HG02623 (cell line): ENCODE results near the gene HPGD.

ENCODE experiments used
- ATAC-seq: cut with Tn5 transposase; IDR thresholded peaks from one replicate; pipeline ENCODE4 v1.9.1; 2021; ENCODE audit warnings: moderate library complexity; ENCODE audit not compliant: unreplicated experiment

HPGD gene

DNA sequence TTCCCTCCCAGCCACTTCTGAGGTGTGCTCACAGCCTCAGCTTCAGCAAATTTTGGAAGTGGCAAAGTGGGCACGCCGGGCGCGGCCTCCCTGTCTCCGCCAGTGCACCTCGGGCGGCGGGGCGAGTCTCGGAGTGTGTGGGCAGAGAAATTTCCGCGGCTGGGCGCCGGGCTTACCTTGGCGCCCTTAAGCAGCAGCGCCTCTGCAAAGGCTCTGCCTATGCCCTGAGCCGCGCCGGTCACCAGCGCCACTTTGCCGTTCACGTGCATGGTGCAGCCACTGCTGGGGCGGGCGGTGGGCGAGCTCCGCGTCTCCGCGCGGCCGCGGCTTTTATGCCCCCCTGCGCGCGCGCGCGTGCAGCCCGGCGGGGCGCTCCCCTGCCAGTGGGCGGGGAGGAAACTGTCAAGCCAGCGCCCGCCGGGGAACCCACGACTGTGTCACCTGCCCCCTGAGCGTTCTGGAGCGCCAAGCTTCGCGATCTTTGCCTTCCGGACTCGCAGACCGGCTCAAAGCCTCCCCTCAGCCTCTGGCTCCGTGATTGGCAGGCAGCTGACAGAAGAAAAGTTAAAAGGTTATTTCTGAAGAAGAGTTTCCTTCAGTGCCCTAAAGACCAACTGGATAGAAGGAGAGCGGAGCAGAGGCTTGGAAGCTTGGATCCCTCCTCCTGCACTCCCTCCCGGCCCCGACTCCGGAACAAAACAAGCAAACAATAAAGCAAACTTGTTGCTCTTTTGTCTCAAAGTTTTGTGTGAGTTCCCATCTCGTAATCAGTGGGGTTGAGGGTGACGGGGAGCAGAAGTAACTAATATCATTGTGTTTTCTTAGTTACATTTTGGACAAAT lies at the start of gene HPGD:
TSS of gene HPGD (minus strand) at position 306 of the 842 bp plus-strand sequence. CDS start at position 269, 37 bp downstream.
- peak; percentile 64 for ATAC-seq

DNA sequence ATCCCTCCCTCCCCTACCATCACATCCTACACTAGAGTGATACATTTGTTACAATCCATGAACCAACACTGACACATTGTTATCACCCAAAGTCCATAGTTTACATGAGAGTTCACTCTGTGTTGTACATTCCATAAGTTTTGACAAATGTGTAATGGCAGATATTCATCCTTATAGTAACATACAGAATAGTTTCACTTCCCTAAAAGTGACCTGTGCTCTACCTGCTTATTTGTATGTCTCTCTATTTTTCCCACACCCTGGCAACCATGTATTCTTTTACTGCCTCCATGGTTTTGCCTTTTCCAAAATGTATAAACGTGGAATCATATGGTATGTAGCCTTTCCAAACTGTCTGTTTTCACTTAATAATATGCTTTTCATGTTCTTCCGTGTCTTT lies 42.2 kb upstream of the HPGD start:
- ATAC-seq: no peak

DNA sequence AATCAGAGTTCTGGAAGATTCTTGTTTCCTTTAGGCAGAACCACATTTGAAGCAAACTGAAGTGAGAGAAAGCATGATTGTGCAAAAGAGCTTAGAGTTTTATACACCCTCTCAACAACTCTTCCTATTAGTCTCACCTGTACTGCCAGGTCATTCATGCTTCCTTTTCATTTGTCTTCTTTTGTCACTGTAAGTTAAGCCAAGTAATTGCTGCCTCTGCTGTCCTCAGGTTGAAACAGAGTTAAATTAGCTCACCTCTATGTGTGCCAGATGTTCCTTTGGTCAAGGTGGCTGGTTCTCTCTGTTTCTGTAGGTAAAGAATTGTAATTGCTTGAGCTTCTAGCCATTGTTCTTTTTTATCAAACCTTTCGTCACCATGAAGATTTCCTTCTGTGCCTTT lies 41.1 kb upstream of the HPGD start:
- no peak for ATAC-seq

DNA sequence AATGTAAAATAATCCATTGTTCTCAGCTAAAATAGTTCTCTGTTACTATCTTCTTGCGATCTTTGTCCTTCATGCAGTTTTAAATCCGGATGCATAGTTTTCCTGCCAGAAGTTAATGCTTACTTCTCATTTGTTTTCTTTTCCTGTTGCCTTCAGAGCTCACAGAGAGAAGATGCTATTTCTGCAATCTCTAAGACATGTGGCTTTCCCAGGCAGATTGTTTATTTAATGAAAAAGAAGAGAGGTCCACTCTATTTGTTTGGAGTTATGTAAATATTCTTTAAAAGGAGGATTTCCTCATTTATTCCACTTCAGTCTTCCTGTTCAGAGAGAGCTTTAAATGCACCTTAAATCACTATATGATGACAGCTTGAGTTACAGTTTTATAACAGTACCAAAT lies 39.3 kb upstream of the HPGD start:
- ATAC-seq: no peak

DNA sequence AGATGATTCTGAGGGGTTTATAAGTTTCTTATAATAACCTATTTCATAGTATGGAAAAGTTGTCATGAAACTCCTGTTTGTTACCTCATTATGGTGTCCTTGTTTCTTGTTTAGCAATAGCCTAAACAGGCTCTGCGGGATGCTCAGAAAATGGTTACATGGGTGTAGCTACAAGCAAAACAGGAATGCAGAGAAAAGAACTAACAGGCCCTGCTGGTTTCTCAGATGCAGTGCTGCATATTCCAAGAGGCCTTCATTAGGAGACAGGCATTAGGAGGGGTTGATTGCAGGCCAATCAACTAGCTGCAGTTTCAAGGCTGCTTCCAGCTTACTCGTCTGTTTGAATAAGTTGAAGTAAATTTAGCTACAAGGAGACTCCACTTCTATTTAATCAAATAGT lies 37.6 kb upstream of the HPGD start:
- ATAC-seq: no peak

DNA sequence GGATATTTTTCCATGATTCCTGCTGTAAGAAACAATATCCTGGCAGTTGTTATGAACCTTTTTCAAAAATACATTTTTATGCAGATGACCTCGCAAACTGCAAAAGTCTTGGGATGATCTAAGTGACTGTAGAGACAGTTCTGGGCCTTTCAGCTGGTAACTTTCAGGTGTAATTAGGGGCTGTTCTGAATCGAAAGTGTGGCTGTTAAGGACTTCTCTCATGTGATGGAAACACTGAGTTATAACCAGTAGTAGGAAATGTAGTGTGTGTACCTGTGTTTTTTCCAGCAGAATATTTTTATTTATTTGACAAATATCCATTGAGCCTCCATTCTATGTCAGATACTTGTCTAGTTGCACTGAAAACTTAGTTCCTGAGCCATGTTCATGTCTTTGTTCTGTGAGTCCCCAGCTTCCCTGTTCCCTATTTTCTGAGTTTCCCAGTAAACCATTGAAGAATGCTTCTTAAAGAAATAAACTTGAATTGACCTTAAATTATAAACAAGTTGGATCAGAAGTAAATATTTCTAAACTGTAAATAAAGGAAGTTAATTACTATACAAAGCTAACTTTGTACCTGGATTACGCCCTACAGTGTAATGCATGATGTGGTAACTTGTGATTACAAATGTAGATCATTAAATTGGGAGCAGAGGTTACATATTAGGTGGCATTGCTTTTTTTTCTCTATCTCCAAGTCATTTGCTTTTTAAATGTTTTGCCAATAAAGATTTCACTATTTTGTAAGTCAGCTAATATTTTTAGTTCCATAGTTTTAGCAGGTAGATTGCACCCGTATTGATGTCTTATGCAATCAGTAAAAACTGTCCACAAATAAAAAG lies 33.7 kb upstream of the HPGD start:
- no peak for ATAC-seq

DNA sequence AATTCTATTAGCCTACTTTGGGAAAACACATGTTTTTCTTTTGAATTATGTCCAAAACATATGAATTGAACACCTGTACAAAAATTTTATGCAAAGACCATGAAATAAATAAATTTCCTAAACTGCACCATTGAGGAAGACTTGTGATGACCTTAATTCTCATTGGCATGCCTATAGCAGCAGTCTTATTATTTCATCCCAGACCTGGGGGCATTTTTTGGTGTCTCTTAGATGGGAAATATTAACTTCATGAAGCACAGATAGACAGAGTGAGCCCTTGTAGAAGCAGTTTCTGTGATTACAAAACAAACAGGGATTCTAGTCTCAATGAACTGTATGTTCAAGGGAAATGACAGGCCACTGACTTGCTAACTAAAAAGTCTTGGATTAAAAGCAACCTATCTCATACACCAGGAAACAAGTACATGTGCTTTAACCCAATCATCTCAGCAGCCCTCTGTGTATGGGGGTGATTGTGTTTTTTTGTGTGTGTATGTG lies 32.0 kb upstream of the HPGD start:
- ATAC-seq: no peak

DNA sequence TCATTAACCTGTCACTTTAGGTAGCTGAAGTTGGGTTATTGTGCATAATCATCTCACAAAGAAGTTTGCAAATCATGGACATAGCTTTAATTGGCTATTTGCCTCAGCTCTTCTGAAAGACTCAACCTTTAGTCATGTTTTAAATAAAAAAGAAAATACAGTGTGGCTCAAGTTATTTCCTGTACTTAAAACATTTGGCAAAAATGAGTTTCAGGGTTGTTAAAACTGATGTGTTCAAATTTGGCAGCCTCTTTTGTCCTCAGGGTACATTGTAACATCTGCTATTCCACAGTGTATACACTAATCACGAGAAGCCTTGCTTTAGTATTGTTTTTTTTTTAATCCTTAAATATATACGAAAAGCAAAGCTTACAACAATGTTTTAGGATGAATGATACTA lies 31.5 kb upstream of the HPGD start:
- no peak for ATAC-seq

DNA sequence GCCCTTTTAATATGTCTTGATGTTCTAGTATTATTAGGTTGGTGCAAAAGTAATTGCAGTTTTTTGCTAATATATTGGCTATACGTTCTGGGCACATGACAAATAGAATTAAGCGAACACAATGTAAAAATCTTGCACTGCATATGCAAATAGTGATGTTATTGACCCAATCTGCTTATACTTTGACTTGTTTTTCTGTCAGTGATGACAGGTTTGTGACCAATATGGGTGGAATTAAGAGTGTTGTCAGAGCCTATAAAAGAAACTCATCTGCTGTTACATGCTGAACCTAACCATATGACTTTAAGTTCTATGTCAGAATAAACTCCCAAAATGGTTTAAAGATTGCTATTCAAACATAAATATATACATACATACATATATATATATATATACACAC lies 30.7 kb upstream of the HPGD start:
- no peak for ATAC-seq

DNA sequence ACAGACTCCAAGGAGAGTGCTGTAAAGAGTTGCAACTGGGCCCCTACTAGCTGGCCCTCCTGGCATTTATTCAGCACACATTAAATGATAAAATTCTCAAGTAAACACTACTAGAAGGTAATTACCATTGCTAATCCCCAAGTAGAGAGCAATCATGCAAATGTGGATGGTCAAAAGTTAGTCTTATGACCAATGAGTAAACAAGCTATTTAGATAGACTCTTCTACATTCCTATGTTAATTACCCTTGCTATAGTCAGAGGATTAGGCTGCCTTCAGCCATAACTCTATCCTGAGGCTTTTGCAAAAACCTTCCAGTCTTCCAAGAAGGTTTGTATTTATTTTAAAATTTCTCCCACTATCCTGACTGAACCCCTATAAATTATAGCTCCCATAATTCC lies 28.3 kb upstream of the HPGD start:
- ATAC-seq: no peak

DNA sequence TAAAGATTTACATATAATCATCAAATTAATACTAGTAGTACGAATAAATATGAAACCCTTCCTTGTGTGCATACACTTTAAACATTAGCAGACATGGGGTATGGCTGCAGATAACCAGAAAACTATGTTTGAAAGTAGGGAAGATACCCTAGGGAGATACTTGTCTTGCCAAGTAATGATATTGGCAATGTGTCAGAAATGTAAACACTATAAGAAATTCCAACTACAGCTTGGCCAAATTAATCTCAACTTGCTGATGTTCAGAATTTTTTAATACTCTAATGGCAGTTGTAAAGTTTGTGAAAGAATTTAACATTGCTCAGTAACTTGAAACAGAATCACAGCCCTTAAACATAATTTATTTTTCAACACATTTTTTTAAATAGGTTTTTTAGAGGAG lies 27.4 kb upstream of the HPGD start:
- no peak for ATAC-seq

DNA sequence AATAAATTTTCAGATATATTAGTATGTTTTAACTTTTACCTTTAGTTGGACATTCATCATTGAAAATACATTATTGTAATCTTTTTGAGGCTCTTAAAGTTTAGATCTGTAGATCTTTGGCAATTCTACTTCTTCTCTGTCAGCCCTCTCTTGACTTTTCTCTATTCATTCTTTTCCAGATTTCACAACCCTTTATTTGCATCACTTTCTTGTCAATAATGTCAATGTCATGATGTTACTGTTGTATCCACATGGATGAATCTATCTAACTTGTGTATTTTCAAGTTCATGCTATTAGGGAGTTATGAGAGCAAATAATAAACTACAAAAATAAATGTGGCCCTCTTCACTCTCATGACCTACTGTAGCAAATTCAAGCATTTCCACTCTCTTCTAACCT lies 23.0 kb upstream of the HPGD start:
- no peak for ATAC-seq

DNA sequence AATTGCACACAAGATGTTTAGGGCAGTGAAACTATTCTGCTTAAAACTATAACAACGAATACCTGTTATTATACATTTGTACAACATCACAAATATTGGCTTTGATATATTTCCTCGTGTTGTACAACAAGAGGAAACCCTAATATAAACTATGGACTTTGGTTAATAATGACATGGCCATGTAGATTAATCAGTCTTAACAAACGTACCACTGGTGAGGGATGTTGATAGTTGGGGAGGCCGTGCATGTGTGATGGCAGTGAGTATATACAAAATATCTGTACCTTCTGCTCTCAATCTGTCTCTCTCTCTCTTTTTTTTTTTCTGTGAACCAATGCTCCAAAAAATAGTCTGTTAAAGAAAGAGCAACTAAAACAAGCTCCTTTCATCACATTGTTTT lies 22.2 kb upstream of the HPGD start:
- ATAC-seq: no peak

DNA sequence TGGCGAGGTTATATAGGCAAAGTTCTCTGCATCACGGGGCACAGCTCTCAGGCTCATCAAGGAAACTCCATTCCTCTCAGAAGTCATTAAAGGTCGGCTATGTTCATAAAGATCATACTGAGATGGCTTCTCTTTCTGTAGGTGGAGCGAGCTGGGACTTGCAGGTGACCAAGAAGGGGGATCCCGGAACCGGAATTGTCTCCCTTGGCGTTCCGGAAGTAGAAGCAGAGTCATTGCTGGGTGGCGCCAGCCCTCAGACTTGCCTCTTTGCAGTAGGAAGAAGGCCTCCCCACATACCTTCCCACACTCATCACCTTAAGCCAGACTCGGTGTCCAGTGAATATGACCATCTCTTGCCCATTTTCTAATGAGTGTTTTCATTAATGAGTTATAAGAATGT lies 17.9 kb upstream of the HPGD start:
- ATAC-seq: no peak

DNA sequence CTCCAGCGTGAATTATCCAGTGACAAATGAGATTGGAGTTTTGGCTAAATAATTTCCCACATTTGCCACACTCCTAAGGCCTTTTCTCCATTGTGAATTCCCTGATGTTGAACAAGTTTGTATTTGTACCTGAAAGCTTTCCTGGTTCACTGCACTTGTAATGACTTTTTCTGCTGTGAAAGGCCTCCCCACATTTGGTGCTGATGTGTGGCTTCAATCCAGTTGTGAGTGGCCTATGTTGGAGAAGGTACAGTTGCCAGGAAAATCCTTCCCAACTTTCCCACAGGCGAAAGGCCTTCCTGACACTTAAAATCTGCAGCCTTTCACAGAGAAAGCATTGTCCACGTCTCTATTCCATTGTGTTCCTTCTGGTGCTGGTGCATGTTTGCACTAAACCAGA lies 17.3 kb upstream of the HPGD start:
- ATAC-seq: no peak

DNA sequence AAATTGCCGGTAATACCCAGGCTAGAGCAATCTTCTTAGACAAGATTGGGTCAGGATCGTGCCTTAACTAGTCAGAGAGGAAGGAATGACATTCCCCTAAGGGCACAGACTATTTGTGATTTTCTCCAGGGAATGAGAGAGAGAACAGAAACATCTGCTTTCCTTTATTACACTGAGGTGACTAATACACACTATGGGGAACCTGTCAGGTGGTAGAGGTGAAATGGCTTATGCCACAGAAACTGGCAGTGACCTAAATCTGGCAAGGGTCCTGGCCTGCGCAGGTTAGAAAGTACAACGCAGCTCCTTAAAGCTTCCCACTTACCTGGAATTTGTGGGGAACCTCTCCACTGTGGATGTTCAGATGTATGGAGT lies 16.6 kb upstream of the HPGD start:
- ATAC-seq: no peak

DNA sequence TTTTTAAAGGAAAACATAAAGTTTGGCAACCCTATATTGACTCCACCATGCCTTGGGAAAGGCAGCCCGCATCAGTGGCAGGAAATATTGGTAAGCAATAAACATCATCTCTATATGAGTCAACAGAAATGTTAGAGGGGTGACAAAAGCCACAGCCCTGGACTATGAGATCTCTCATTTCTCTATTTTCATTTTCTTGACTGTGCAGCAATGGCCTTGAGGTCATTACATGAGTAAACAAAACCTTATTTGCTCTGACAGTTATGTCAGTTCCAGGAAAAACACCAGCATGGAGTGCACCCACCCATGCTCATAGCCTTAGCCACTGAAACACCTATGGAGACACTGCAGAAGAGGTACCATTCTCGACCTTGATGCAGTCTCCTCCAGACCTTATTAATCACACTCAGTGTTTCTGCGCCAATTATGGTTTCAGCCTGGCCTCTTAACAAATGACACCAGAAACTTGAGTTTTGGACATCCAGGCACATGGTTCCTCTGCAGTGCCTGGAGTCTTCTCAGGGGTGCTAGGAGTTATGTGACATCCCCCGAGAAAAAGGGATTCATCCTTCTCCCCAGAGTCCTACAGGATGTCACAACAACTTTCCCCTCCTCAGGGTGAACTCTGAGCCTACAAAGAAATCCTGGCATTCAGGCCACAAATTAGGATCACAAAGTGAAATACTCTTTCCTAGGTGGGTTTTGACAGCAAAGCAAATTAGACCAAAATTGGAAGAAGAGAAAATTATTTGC lies 16.0 kb upstream of the HPGD start:
- ATAC-seq: peak; percentile 97

DNA sequence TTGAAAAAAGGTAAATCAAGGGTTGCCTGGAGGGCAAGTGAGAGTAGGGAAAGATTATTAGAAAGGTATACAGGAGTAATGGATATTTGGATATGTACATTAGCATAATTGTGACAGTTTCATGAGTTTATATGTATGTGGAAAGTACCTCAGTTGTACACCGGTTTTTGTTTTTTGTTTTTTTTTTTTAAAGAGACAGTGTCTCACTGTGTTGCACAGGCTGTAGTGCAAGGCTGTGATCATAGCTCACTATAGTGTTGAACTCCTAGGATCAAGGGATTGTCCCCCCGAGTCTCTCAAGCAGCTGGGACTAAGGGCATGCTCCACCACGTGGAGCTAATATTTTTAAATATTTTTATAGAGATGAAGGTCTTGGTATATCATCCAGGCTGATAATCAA lies 15.3 kb upstream of the HPGD start:
- ATAC-seq: peak; percentile 4

DNA sequence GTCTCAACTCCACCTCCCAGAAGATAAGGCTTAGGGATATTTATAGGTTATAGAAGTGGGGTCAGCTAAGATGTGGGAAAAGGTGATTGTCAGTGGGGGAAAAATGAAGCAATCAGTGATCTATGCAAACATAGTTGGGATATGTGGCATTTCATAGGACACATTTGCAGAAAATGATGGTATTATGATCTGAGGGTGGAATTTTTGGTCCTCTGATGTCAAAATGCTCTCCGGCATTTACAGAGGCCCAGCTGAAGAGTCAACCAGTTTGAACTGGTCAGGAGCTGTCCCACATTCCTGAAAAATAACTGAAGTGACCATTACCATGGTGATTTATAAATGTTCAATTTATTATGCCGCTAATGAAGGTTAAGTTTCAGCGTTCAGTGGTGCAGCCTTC lies 12.2 kb upstream of the HPGD start:
- no peak for ATAC-seq

DNA sequence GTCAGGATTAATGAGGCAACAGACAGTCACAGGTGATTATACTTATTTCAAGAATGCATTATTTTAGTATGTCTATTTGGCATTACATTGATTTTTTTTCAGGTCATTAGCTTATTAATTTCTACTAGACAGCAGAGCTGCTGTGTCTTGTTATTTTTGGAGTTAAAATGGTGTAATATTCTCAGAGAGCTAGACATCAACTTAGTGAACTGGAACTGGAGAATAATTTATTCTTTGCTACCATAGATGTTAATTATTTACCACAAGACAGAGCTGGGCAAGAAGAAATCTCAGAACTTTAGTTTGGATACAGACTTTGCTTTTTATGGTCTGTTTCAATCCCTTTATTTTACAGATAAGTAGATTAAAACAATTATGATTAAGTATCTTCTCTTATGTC lies 10.2 kb upstream of the HPGD start:
- ATAC-seq: no peak

DNA sequence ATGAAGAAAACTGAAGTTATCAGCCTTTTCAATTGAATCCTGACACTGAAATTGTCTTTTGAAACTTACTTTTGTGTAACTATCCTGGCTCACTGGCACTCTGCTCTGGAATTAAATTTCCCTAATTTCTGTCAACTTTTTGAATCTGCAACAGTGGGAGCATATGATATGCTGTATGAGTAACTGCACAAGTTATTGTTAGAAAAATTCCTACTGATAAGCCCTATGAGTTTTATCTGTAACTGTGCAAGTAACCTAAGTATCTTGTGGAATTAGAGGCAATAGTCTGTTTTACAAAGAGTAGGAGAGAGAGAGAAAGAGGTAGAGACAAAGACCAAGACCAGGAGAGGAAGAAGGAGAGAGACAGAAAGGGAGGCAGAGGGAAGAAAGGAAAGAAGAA lies 9.2 kb upstream of the HPGD start:
- no peak for ATAC-seq
